Cardiac muscle cell (in vitro differentiated cells and primary cell): ENCODE results near the gene SPCS2. TPM values are rescaled to one million over a fixed set of nuclear protein-coding genes. Genes with fewer than 3 reads are reported as not detected.
A peak's percentile ranks its signal among the peaks of the same experiment; 100 is the strongest.

Source experiments
- DNase-seq, 2 donors: peaks; one replicate each; pipeline versions ENCODE4 v3.0.0 to v3.0.0-alpha.2; 2010 to 2017; ENCODE audit warnings: low read depth in 1 of 2, low spot score in 1 of 2
- H3K27ac ChIP-seq: fragments of 200-600 bp; sonication (generic); 2 replicates; pipeline ENCODE4 v1.5.1; 2016
- H3K27me3 ChIP-seq: fragments of 200-600 bp; sonication (generic); 2 replicates; pipeline ENCODE4 v1.6.0; 2016; ENCODE audit warnings: control low read depth
- H3K36me3 ChIP-seq: fragments of 200-600 bp; sonication (generic); 2 replicates; pipeline ENCODE4 v1.5.1; 2016; ENCODE audit warnings: control low read depth
- H3K4me1 ChIP-seq: fragments of 200-600 bp; sonication (generic); 2 replicates; pipeline ENCODE4 v1.8.1; 2017; ENCODE audit warnings: low read depth, mild to moderate bottlenecking, mixed run types
- H3K4me3 ChIP-seq: fragments of 200-600 bp; sonication (generic); 2 replicates; pipeline ENCODE4 v1.5.1; 2016; ENCODE audit warnings: mild to moderate bottlenecking
- H3K9me3 ChIP-seq: fragments of 200-600 bp; sonication (generic); 2 replicates; pipeline ENCODE4 v1.5.1; 2017; ENCODE audit warnings: low read depth, mild to moderate bottlenecking, control low read depth
- polyA plus RNA-seq: library from polyadenylated mRNA; unstranded; fragments of >200 nt; fragmentation: Nextera tagmentation; extraction: Ambion mirVana; gene quantifications from 2 replicates; pipeline ENCODE4 v1.2.1, GENCODE V29; 2016
- total RNA-seq: library from RNA; depleted of rRNA; stranded (reverse); fragments of >200 nt; gene quantifications from 2 replicates; pipeline ENCODE4 v1.2.3, GENCODE V29; 2016
- TF ChIP-seq, protein P1 (sequence below): IDR thresholded peaks from 2 replicates; pipeline ENCODE4 v1.5.1; 2012; ENCODE audit warnings: low read depth, mild to moderate bottlenecking, low read length

Gene SPCS2
- total and polyA plus RNA-seq, 2 experiments from 2014 or later = 48.5 to 430 TPM

- Histone ChIP-seq H3K27ac (no peak overlapping the region), H3K9me3 (no peaks in the 10 kb centered on the region), H3K4me3 (no peak overlapping the region), H3K27me3 (no peaks in the 10 kb centered on the region), H3K36me3 (peaks cover 22% of the 10 kb centered on the region), H3K4me1 (no peaks in the 10 kb centered on the region)
- DNase-seq = no peak
- TF ChIP-seq, protein P1, sequence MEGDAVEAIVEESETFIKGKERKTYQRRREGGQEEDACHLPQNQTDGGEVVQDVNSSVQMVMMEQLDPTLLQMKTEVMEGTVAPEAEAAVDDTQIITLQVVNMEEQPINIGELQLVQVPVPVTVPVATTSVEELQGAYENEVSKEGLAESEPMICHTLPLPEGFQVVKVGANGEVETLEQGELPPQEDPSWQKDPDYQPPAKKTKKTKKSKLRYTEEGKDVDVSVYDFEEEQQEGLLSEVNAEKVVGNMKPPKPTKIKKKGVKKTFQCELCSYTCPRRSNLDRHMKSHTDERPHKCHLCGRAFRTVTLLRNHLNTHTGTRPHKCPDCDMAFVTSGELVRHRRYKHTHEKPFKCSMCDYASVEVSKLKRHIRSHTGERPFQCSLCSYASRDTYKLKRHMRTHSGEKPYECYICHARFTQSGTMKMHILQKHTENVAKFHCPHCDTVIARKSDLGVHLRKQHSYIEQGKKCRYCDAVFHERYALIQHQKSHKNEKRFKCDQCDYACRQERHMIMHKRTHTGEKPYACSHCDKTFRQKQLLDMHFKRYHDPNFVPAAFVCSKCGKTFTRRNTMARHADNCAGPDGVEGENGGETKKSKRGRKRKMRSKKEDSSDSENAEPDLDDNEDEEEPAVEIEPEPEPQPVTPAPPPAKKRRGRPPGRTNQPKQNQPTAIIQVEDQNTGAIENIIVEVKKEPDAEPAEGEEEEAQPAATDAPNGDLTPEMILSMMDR = no peak
Observed at GRCh38 chr11:74923125-74923524, 25.9 kb upstream of the SPCS2 start.

DNA sequence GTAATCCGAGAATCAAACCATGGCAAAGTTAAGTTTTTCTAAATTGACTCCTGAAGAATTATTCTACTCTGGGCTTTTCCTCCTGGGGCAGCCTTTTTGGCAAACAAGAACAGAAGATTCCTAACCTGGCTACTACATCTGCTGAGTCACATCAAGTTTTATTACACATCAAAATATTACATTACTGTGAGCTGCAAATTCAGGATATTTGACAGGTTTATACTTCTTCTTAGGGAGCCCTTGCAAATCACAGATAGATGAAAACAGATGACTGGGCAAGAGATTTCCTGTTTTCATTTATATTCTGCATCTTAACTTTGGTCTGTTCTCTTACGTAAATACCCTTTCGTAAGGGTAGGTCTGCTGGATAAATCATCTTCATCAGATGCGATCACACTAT is 23.8 kb upstream of the SPCS2 start:
- TF ChIP-seq, protein P1 = no peak
- Histone ChIP-seq H3K36me3 (peaks cover 19% of the 10 kb centered on the region), H3K4me3 (no peak overlapping the region), H3K4me1 (no peaks in the 10 kb centered on the region), H3K9me3 (no peaks in the 10 kb centered on the region), H3K27ac (no peak overlapping the region), H3K27me3 (no peaks in the 10 kb centered on the region)
- no peak for DNase-seq

DNA sequence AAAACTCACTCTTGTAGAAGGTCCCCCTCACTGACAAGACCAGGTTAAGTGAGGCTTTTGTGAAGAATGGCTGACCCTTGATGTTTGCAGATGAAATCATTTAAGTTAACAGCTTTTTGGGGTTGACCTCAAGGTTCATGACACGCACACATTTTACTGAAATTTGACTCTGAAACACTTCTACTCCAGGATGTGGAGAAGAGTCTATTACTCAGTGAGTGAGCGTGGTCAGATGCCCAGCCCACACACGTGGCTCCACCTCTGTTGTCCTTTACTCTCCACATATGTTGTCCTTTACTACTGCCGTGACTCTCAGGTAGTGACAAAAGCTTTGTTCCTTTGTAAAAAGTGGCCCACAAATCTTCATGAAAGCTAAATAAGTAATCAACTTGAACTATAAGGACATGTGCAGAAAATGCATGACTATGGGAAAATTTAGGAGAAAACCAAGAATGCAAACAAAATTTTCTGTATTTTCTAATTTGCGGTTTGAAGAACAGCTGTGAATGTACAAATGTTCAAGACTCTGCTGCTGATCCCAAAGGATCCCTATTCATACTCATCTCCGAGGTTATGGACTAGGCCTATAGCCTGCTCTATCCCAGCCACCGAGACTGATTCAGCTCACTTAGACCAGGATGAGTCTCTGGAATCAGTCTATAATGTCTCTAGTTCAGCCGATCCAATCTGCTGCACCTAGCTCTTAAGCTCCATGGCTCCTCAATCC is 22.6 kb upstream of the SPCS2 start:
- no peaks in the 10 kb centered on the region for H3K4me1 ChIP-seq
- TF ChIP-seq, protein P1 = no peak
- no peaks in the 10 kb centered on the region for H3K27me3 ChIP-seq
- no peak overlapping the region for H3K27ac ChIP-seq
- DNase-seq = no peak
- H3K4me3 ChIP-seq = no peak overlapping the region
- peaks cover 16% of the 10 kb centered on the region for H3K36me3 ChIP-seq
- H3K9me3 ChIP-seq = no peaks in the 10 kb centered on the region

- Histone ChIP-seq H3K9me3 (no peaks in the 10 kb centered on the region), H3K36me3 (peaks cover 16% of the 10 kb centered on the region), H3K27ac (no peak overlapping the region), H3K27me3 (no peaks in the 10 kb centered on the region), H3K4me1 (no peaks in the 10 kb centered on the region), H3K4me3 (no peak overlapping the region)
- DNase-seq = no peak
- TF ChIP-seq, protein P1 = no peak
Observed at GRCh38 chr11:74927496-74927895, 21.6 kb upstream of the SPCS2 start.

DNA sequence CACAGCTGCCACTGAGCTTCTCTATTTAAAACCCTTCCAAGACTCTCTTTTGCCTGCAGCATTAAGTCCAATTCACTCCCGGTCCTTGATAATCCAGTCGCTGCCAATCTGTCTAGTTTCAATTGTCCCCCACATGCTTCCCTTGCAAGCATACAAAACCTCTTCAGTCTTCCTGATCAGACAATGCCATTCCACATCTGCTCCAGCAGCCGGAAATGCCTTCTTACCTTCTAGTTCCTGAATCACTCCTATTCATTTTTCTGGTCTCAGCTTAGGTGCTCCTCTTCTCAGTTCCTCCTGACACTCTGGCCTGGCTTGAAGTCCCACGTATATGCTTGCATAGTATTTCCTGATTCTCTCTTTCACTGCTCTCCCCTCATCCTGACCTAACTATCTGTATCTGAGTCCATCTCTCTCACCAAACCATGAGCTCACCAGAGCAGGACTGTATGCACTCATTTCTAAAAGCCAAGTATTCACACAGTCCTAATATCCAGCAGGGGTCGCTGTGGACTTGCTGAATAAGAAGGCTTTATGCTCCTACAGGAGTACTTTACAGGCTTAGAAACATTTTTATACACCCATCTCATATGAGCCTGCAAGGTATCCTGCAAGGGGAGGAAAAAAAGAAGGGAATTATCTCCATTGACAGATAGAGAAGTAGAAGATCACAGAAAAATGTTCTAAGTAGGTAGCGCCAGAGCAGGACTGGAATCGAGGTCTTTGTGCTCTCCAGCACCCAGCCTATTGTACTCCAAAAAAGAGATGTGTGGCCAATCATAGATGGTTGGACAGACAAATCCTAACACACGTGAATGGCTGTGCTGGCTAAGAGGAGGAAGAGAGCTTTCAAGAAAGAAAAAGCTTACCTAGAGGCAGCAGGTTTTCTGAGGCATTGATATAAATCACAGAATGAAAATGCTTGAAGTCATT is 19.4 kb upstream of the SPCS2 start:
- Histone ChIP-seq H3K4me1 (no peaks in the 10 kb centered on the region), H3K27me3 (no peaks in the 10 kb centered on the region), H3K9me3 (no peaks in the 10 kb centered on the region), H3K4me3 (no peak overlapping the region), H3K36me3 (peaks cover 31% of the 10 kb centered on the region), H3K27ac (no peak overlapping the region)
- TF ChIP-seq, protein P1 = peak; percentile 84
- peak; percentile 93 to 95 for DNase-seq
